Measurements from ENCODE around the gene PAQR9. TPM values are rescaled to one million over a fixed set of nuclear protein-coding genes. Genes with fewer than 3 reads are reported as not detected.

The PAQR9 gene
- total and polyA plus RNA-seq, 9 of the 15 experiments (the other 6 are each of a cell fraction or from before 2014, with no cell fraction given), result 0.04 to 0.58 (median 0.22) TPM

GRCh38 chr3:143002083-143002712, 38.7 kb upstream of the PAQR9 start (continued):
- TF ChIP-seq, protein P1, sequence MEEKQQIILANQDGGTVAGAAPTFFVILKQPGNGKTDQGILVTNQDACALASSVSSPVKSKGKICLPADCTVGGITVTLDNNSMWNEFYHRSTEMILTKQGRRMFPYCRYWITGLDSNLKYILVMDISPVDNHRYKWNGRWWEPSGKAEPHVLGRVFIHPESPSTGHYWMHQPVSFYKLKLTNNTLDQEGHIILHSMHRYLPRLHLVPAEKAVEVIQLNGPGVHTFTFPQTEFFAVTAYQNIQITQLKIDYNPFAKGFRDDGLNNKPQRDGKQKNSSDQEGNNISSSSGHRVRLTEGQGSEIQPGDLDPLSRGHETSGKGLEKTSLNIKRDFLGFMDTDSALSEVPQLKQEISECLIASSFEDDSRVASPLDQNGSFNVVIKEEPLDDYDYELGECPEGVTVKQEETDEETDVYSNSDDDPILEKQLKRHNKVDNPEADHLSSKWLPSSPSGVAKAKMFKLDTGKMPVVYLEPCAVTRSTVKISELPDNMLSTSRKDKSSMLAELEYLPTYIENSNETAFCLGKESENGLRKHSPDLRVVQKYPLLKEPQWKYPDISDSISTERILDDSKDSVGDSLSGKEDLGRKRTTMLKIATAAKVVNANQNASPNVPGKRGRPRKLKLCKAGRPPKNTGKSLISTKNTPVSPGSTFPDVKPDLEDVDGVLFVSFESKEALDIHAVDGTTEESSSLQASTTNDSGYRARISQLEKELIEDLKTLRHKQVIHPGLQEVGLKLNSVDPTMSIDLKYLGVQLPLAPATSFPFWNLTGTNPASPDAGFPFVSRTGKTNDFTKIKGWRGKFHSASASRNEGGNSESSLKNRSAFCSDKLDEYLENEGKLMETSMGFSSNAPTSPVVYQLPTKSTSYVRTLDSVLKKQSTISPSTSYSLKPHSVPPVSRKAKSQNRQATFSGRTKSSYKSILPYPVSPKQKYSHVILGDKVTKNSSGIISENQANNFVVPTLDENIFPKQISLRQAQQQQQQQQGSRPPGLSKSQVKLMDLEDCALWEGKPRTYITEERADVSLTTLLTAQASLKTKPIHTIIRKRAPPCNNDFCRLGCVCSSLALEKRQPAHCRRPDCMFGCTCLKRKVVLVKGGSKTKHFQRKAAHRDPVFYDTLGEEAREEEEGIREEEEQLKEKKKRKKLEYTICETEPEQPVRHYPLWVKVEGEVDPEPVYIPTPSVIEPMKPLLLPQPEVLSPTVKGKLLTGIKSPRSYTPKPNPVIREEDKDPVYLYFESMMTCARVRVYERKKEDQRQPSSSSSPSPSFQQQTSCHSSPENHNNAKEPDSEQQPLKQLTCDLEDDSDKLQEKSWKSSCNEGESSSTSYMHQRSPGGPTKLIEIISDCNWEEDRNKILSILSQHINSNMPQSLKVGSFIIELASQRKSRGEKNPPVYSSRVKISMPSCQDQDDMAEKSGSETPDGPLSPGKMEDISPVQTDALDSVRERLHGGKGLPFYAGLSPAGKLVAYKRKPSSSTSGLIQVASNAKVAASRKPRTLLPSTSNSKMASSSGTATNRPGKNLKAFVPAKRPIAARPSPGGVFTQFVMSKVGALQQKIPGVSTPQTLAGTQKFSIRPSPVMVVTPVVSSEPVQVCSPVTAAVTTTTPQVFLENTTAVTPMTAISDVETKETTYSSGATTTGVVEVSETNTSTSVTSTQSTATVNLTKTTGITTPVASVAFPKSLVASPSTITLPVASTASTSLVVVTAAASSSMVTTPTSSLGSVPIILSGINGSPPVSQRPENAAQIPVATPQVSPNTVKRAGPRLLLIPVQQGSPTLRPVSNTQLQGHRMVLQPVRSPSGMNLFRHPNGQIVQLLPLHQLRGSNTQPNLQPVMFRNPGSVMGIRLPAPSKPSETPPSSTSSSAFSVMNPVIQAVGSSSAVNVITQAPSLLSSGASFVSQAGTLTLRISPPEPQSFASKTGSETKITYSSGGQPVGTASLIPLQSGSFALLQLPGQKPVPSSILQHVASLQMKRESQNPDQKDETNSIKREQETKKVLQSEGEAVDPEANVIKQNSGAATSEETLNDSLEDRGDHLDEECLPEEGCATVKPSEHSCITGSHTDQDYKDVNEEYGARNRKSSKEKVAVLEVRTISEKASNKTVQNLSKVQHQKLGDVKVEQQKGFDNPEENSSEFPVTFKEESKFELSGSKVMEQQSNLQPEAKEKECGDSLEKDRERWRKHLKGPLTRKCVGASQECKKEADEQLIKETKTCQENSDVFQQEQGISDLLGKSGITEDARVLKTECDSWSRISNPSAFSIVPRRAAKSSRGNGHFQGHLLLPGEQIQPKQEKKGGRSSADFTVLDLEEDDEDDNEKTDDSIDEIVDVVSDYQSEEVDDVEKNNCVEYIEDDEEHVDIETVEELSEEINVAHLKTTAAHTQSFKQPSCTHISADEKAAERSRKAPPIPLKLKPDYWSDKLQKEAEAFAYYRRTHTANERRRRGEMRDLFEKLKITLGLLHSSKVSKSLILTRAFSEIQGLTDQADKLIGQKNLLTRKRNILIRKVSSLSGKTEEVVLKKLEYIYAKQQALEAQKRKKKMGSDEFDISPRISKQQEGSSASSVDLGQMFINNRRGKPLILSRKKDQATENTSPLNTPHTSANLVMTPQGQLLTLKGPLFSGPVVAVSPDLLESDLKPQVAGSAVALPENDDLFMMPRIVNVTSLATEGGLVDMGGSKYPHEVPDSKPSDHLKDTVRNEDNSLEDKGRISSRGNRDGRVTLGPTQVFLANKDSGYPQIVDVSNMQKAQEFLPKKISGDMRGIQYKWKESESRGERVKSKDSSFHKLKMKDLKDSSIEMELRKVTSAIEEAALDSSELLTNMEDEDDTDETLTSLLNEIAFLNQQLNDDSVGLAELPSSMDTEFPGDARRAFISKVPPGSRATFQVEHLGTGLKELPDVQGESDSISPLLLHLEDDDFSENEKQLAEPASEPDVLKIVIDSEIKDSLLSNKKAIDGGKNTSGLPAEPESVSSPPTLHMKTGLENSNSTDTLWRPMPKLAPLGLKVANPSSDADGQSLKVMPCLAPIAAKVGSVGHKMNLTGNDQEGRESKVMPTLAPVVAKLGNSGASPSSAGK (IDR thresholded peaks at IDR 0.05), result peak; percentile 55
- TF ChIP-seq CEBPB (tag; IDR thresholded peaks at IDR 0.05), result peak; percentile 81
- TF ChIP-seq SMARCA4 (IDR thresholded peaks at IDR 0.05), result no peak
- TF ChIP-seq ZNF143 (CRISPR knock-in tag; IDR thresholded peaks at IDR 0.05), result no peak

Data from K562 (cell line).